KMS-11 (cell line): ENCODE measurements around the gene SHROOM1.

Source experiments
- H2AFZ ChIP-seq: fragments of 200-600 bp; sonication (generic); 2 replicates; pipeline ENCODE4 v1.6.1; 2016; ENCODE audit warnings: antibody characterized with exemption, mixed run types, low read depth
- H3K27ac ChIP-seq: fragments of 200-600 bp; sonication (generic); 2 replicates; pipeline ENCODE4 v1.6.1; 2016; ENCODE audit warnings: mild to moderate bottlenecking, mixed run types
- H3K27me3 ChIP-seq: fragments of 200-600 bp; sonication (generic); 2 replicates; pipeline ENCODE4 v1.6.1; 2017; ENCODE audit warnings: mild to moderate bottlenecking, low read depth, mixed run types, moderate library complexity; ENCODE audit not compliant: insufficient read depth
- H3K36me3 ChIP-seq: fragments of 200-600 bp; sonication (generic); 2 replicates; pipeline ENCODE4 v1.6.1; 2017; ENCODE audit warnings: mild to moderate bottlenecking, mixed run types; ENCODE audit not compliant: insufficient read depth
- H3K4me1 ChIP-seq: fragments of 200-600 bp; sonication (generic); 2 replicates; pipeline ENCODE4 v1.6.1; 2016; ENCODE audit warnings: mild to moderate bottlenecking, low read depth, mixed run types; ENCODE audit not compliant: poor library complexity, severe bottlenecking
- H3K4me2 ChIP-seq: fragments of 200-600 bp; sonication (generic); 2 replicates; pipeline ENCODE4 v1.7.0; 2016; ENCODE audit warnings: mild to moderate bottlenecking, mixed run types
- H3K4me3 ChIP-seq: fragments of 200-600 bp; sonication (generic); IDR thresholded peaks from 2 replicates; pipeline ENCODE4 v1.6.1; 2017; ENCODE audit warnings: low read depth, low read length, mixed read lengths; ENCODE audit not compliant: insufficient read depth
- H3K79me2 ChIP-seq: fragments of 200-600 bp; sonication (generic); 2 replicates; pipeline ENCODE4 v1.6.1; 2016; ENCODE audit warnings: low read depth, mixed run types; ENCODE audit not compliant: insufficient read depth
- H3K9ac ChIP-seq: fragments of 200-600 bp; sonication (generic); 2 replicates; pipeline ENCODE4 v1.6.1; 2016; ENCODE audit warnings: mild to moderate bottlenecking, mixed run types
- H4K20me1 ChIP-seq: fragments of 200-600 bp; sonication (generic); 2 replicates; pipeline ENCODE4 v1.6.1; 2016; ENCODE audit warnings: mild to moderate bottlenecking, mixed run types; ENCODE audit not compliant: insufficient read depth
- TF ChIP-seq, protein P1 (sequence below): fragments of 200-600 bp; sonication (generic); conservative IDR thresholded peaks from 2 replicates; pipeline ENCODE4 v1.6.1; 2017; ENCODE audit warnings: low read depth, mild to moderate bottlenecking, antibody characterized with exemption, low read length, moderate library complexity, mixed read lengths

The SHROOM1 gene

DNA sequence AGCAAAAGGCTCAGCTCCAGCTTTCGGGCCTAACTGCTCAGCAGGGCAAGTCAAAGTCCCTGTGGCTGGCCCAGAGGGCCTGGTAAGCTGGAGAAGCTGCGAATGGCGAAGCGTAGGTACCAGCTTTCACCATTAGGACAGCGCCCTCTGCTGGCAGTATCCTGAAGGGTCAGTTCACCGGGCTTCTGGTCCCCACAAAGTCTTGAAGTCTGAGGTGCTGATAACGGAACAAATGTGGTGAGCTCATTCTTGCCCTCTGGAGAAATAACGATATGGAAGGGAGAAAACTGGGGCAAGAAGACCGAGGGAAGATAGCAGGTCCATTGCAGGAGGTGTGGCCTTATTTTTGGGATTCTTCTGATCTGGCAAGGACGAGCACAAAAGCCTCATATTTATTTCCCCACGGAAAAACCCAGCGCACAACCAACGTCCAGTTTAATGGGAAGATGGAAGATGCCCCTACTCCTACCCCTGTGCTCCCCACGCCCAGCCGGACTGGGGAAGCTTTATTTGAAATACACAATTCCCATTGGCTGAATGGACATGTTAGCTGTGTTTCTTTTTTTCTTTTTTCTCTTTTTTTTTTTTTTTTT is 10.2 kb downstream of the SHROOM1 start:
- Histone ChIP-seq H3K79me2 (no peaks in the 10 kb centered on the region), H3K27ac (no peak overlapping the region), H3K4me3 (no peak overlapping the region), H3K4me2 (no peak overlapping the region), H3K27me3 (no peaks in the 10 kb centered on the region), H2AFZ (peak overlapping the region; percentile 45; the same call in 1 of the 2 replicates), H3K9ac (no peak overlapping the region), H3K36me3 (no peaks in the 10 kb centered on the region), H3K4me1 (peaks cover 12% of the 10 kb centered on the region), H4K20me1 (no peaks in the 10 kb centered on the region)
- TF ChIP-seq, protein P1, sequence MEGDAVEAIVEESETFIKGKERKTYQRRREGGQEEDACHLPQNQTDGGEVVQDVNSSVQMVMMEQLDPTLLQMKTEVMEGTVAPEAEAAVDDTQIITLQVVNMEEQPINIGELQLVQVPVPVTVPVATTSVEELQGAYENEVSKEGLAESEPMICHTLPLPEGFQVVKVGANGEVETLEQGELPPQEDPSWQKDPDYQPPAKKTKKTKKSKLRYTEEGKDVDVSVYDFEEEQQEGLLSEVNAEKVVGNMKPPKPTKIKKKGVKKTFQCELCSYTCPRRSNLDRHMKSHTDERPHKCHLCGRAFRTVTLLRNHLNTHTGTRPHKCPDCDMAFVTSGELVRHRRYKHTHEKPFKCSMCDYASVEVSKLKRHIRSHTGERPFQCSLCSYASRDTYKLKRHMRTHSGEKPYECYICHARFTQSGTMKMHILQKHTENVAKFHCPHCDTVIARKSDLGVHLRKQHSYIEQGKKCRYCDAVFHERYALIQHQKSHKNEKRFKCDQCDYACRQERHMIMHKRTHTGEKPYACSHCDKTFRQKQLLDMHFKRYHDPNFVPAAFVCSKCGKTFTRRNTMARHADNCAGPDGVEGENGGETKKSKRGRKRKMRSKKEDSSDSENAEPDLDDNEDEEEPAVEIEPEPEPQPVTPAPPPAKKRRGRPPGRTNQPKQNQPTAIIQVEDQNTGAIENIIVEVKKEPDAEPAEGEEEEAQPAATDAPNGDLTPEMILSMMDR, result peak; percentile 96

DNA sequence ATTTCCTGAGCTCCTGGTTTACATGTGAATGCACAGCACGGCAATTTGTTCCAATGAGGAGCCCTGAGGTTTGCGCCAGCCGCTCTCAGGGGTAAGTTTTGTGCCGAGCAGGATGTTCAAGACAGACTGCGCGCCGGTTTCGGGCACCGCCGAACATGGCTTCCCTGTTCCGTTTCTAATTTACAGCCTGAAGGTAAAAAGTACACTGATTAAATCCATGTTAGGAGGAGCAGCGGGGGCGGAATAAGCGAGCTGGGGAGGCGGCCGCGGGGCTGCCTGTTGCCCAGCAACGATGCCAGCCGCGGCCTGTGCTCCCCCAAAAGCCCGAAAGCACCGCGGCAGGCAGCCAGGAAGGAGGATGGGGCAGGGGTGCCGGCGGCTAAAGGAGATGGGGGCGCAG is 11.0 kb downstream of the SHROOM1 start:
- no peak overlapping the region for H3K4me3 ChIP-seq
- H3K9ac ChIP-seq, result no peak overlapping the region
- H3K4me1 ChIP-seq, result peaks cover 13% of the 10 kb centered on the region
- no peaks in the 10 kb centered on the region for H3K27me3 ChIP-seq
- TF ChIP-seq, protein P1, result no peak
- H3K36me3 ChIP-seq, result no peaks in the 10 kb centered on the region
- H4K20me1 ChIP-seq, result no peaks in the 10 kb centered on the region
- no peaks in the 10 kb centered on the region for H3K79me2 ChIP-seq
- no peak overlapping the region for H2AFZ ChIP-seq
- H3K27ac ChIP-seq, result no peak overlapping the region
- no peak overlapping the region for H3K4me2 ChIP-seq

DNA sequence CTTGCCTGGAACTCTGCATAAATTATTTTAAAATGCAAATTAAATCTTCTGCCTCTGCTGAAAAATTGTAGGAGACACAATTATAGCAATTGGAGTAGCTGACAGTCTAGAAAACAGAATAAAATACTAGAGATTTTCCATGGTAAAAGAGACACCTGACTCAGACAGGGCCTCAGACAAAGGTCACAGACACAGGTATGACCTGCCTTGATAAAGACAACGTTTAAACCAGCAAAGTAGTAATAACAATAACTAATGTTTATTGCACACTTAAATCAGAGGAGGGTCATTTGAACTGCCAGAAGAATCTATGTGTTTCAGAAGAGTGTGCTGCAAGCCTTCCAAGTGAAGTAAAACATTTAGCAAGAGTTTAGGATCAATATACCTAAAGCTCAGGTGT is 13.4 kb downstream of the SHROOM1 start:
- no peak overlapping the region for H3K27ac ChIP-seq
- H4K20me1 ChIP-seq, result no peaks in the 10 kb centered on the region
- H3K4me1 ChIP-seq, result peaks cover 13% of the 10 kb centered on the region
- H3K4me2 ChIP-seq, result no peak overlapping the region
- H2AFZ ChIP-seq, result no peak overlapping the region
- TF ChIP-seq, protein P1, result no peak
- no peak overlapping the region for H3K4me3 ChIP-seq
- no peak overlapping the region for H3K9ac ChIP-seq
- H3K27me3 ChIP-seq, result peaks cover 3% of the 10 kb centered on the region; the same call in 1 of the 2 replicates
- no peaks in the 10 kb centered on the region for H3K79me2 ChIP-seq
- no peaks in the 10 kb centered on the region for H3K36me3 ChIP-seq

DNA sequence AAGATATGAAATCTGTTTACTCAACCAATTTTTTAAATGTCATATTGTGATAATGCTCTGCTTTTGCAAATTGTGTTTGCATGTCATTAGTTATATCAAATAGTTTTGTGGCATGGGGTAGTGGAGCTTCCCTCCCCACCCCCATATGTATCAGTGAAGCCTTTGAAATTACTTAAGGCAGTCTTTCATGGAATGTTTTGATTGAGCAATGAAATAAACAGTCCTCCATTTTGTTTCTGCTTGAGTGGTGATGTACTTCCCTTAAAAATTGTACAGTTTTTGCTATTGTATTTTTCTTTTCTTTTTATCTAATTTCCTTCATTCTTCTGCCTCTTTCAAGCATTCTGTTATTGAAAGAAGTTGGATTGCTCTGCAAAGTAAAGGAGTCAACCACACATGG is 13.9 kb downstream of the SHROOM1 start:
- TF ChIP-seq, protein P1, result no peak
- Histone ChIP-seq H3K27ac (no peak overlapping the region), H3K4me1 (peaks cover 13% of the 10 kb centered on the region), H2AFZ (no peak overlapping the region), H3K79me2 (no peaks in the 10 kb centered on the region), H3K9ac (no peak overlapping the region), H3K4me3 (no peak overlapping the region), H4K20me1 (no peaks in the 10 kb centered on the region), H3K36me3 (no peaks in the 10 kb centered on the region), H3K27me3 (peaks cover 3% of the 10 kb centered on the region; the same call in 1 of the 2 replicates), H3K4me2 (no peak overlapping the region)
